Transverse colon (tissue), 3 donors: Measurements from ENCODE around the gene RNU4-1.

Source experiments
- CTCF ChIP-seq, 5 experiments: fragments of 200-600 bp in 3 of 5; fragments of 450-650 bp in 2 of 5; sonication (generic) in 3 of 5; IDR thresholded peaks; 1 replicate in 2 of 5; 2 replicates in 3 of 5; pipeline ENCODE4 v1.5.1; 2016 to 2017; ENCODE audit warnings: antibody characterized with exemption in 5 of 5, inconsistent platforms in 3 of 5, mild to moderate bottlenecking in 2 of 5, moderate library complexity in 1 of 5
- POLR2A ChIP-seq: fragments of 450-650 bp; IDR thresholded peaks from one replicate; pipeline ENCODE4 v1.6.1; 2016; ENCODE audit warnings: antibody characterized with exemption, mild to moderate bottlenecking, moderate library complexity

DNA sequence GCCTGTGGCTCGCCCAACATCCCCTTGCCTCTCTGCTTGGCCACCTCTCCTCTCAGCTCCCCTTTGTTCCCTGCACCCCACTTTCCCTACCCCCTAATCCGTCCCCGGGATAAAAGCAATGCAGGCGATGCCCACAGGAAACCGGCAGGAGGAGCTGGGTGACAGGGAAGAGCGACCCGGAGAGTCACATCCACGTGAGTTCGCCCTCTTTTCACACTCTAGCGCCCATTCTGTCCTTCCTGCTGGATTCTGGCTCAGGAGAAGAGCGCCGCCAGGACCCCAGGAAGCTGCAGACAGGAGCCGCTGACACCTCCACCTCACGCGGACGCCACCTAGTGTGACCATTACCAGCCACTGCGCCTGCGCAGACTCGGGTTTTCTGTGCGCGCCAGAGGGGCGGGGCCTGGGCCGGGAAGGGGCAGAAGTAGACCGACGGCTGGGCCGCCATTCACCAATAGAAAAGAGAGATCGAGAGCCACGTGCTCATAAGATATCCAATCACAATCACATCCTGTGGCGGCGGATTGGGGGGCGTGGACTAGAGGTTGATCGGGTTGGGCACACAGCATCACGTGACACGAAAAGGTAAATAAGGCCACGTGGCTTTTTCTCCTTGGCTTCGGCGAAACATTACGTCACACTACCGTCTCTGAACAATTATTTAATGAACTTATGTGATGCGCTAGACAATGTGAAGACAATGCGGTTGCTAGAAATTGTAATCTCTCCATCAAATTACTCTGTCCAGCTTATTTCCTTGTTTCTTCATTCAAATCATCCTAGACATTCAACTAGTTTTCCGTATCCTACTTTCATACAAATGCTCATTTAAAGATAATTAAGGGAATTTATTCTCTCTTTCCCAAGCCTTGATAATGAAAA is 24.4 kb upstream of the RNU4-1 start:
- TF ChIP-seq POLR2A (peak; percentile 94), CTCF (IDR thresholded peaks at IDR 0.05) (peak; percentile 51 to 93 (median 61))
